MG63 (cell line): ENCODE results near the gene CISD3. TPM values are rescaled to one million over a fixed set of nuclear protein-coding genes. Genes with fewer than 3 reads are reported as not detected.

Experiments used
- DNase-seq: peaks from one replicate; pipeline ENCODE4 v3.0.0-alpha.2; 2020
- H3K27me3 ChIP-seq: fragments of 250-450 bp; sonication (Bioruptor Pico); 2 replicates; pipeline ENCODE4 v1.5.1; 2020; ENCODE audit warnings: mild to moderate bottlenecking, moderate library complexity
- H3K36me3 ChIP-seq: fragments of 250-450 bp; sonication (Bioruptor Pico); 2 replicates; pipeline ENCODE4 v1.5.1; 2020; ENCODE audit warnings: mild to moderate bottlenecking, moderate library complexity
- H3K4me3 ChIP-seq: fragments of 250-450 bp; sonication (Bioruptor Pico); 2 replicates; pipeline ENCODE4 v1.5.1; 2020; ENCODE audit warnings: mild to moderate bottlenecking, moderate library complexity
- H3K9me3 ChIP-seq: fragments of 250-450 bp; sonication (Bioruptor Pico); 2 replicates; pipeline ENCODE4 v1.5.1; 2020; ENCODE audit warnings: mild to moderate bottlenecking, moderate library complexity
- total RNA-seq: library from RNA; depleted of rRNA; stranded (reverse); fragments of >200 nt; shearing (Covaris generic); gene quantifications from 2 replicates; pipeline ENCODE4 v1.2.3, GENCODE V29; 2014; ENCODE audit warnings: low replicate concordance; rRNA removed

The CISD3 gene, protein sequence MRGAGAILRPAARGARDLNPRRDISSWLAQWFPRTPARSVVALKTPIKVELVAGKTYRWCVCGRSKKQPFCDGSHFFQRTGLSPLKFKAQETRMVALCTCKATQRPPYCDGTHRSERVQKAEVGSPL
- total RNA-seq = 7.7 and 29.1 TPM in 2 replicates

DNA sequence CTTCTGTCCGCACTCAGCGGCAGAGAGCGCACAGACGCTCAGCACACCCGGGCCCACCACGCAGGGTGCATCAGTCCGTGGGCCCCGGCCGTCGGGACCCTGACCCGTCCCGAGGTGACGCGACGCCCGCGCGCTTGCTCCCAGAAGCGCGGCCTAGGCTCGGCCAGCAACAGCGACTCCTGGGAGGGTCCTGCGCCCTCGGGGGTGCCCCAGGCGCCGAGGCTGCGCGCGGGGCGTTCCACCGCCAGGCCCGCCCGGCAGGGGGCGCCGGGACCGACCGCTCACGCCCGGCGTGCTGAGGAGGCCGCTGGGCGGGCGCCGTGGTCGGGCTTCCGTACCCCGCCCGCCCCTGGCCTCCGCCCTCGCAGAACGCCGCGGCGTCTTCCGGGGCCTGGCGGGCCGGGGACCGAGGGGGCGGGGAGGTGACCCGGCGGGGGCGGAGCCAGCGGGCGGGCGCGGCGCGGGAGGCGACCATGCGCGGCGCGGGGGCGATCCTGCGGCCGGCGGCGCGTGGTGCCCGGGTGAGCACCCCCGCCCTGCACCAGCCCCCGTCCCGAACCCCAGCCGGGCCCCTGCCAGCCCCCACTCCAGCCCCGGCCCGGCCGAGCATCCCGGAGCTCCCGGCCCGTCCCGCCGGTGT is at the start of gene CISD3:
CISD3 (plus strand) TSS at position 456 of the 640 bp plus-strand sequence; CDS start at position 474, 18 bp downstream.
- no peaks in the 10 kb centered on the region for H3K27me3 ChIP-seq
- H3K36me3 ChIP-seq = peaks cover 33% of the 10 kb centered on the region
- peak within 1 kb of the TSS; percentile 75 for H3K4me3 ChIP-seq
- H3K9me3 ChIP-seq = no peaks in the 10 kb centered on the region
- DNase-seq = peak; percentile 90

DNA sequence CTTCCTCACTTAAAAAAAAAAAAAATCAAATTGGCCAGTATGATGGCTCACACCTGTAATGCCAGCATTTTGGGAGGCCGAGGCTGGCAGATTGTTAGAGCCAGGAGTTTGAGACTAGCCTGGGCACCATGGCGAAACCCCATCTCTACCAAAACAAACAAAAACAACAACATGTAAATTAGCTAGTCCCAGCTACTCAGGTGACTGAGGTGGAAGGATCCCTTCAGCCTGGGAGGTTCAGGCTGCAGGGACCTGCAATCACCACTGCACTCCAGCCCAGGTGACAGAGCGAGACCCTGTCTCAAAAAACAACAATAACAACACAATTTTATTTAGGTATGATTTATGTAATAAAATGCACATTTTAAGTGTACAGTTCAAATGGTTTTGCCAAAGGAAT is 49.0 kb upstream of the CISD3 start:
- H3K27me3 ChIP-seq = no peaks in the 10 kb centered on the region
- H3K4me3 ChIP-seq = no peak overlapping the region
- no peaks in the 10 kb centered on the region for H3K9me3 ChIP-seq
- DNase-seq = no peak
- H3K36me3 ChIP-seq = no peaks in the 10 kb centered on the region

DNA sequence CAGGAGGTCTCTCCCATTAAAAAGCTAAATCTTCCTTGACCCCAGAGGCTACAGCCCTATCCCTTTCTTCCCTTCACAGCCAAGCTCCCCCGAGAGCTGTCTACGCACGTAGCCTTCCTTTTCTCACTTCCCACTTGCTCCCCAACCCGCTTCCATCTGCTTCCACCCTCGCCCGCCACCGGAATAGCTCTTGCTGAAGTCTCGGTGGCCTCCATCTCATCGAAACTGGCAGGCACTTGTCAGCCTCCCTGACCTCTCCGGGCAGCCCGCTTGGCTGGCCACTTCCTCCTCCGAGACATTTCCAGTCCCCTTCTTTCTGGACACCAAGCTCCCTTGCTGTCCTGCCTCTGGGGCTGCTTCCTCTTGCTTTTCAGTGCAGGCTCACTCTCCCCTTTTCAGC is 44.6 kb upstream of the CISD3 start:
- no peak for DNase-seq
- Histone ChIP-seq H3K36me3 (no peaks in the 10 kb centered on the region), H3K9me3 (no peaks in the 10 kb centered on the region), H3K4me3 (no peak overlapping the region), H3K27me3 (no peaks in the 10 kb centered on the region)

DNA sequence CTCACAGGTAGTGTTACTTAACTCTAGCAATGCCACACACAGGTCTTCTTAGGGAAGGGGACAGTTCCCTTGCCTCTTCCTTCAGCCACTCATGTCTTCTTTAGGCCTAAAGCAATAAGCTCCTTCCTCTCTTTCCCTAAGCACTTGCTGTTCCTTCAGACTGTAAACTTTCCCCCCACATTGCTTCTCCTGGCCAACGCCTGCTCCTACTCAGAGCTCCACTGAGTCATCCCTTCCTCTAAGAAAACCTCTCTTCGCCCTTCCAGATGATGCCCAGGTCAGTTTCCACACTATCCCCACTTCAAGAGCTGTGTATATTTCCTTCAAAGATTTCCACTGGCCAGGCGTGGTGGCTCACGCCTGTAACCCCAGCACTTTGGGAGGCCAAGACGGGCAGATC is 42.9 kb upstream of the CISD3 start:
- Histone ChIP-seq H3K27me3 (no peaks in the 10 kb centered on the region), H3K9me3 (no peaks in the 10 kb centered on the region), H3K36me3 (no peaks in the 10 kb centered on the region), H3K4me3 (no peak overlapping the region)
- no peak for DNase-seq

DNA sequence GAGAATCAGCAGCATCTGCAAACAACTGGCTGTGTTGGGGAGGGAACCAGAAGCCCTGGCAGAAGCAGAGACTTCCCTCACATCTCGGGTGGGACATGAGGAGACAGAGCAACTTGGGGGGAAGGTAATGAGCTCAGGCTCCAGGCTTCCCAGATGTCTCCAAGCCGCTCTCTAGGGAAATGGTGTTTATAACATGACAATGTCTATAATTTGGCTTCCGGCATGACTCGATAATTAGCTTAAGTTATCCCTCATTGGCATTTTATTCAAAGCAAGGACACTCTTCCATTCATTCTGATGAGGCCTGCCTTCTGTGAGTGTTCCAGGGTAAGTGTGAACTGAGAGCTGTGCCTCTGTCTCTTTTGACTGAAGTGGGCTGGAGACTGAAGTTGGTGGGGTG is 39.8 kb upstream of the CISD3 start:
- Histone ChIP-seq H3K4me3 (no peak overlapping the region), H3K36me3 (no peaks in the 10 kb centered on the region), H3K9me3 (no peaks in the 10 kb centered on the region), H3K27me3 (no peaks in the 10 kb centered on the region)
- DNase-seq = no peak

DNA sequence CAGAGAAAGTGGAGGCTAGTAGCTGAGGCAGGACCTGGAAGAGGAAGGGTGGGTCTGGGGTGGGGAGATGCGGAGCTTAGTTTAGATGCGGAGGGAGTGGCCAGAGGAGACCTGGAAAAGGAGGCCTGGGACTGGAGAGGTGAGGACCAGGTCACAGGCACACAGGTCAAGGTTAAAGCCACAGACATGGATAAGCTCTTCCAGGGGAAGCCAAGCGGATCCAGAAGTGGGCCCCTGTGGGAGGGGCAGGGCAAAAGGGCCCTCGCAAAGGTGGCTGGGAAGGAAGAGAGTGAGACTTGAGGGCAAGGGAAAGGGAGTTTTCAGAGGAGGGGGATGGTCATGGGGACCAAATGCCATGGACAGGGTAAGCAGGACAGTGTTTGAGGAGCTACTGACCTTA is 39.0 kb upstream of the CISD3 start:
- H3K4me3 ChIP-seq = no peak overlapping the region

DNA sequence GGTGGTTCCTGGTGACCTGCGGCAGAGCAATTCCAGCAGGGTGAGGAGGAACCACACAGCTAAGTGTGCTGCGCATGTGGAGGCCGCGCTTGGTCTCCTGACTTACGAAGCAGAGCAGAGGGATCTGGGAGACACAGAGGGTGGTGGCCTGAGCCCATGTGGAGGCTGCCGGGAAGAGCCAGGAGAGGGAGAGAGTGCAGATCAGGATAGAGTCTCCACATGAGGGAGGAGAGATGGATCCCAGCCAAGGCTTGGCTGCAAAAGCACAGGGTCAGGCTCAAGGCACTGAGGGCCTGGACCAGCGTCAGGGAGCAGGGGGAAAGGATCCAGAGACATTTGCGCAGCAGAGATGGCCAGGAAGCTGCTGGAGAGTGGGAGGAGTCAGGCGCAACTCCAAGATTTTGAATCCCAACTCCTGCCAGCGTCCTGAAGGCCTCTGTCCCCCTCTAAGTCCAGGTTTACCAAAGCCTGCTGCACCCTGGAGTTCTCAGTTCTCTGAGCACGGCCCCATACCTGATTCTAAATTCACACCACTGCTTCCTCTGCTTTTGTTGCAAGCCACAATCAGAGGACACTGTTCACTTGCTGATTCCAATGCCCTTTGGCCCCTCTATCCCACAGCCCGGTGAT is 36.3 kb upstream of the CISD3 start:
- no peaks in the 10 kb centered on the region for H3K36me3 ChIP-seq
- H3K9me3 ChIP-seq = no peaks in the 10 kb centered on the region
- no peak overlapping the region for H3K4me3 ChIP-seq
- 0 out of 2 replicates have a peak, but pooled peaks cover 3% of the 10 kb centered on the region for H3K27me3 ChIP-seq
- DNase-seq = peak; percentile 81

More for the DNA sequence above, 39.0 kb upstream of the CISD3 start:
- H3K36me3 ChIP-seq = no peaks in the 10 kb centered on the region
- no peaks in the 10 kb centered on the region for H3K27me3 ChIP-seq
- H3K9me3 ChIP-seq = no peaks in the 10 kb centered on the region
- no peak for DNase-seq

DNA sequence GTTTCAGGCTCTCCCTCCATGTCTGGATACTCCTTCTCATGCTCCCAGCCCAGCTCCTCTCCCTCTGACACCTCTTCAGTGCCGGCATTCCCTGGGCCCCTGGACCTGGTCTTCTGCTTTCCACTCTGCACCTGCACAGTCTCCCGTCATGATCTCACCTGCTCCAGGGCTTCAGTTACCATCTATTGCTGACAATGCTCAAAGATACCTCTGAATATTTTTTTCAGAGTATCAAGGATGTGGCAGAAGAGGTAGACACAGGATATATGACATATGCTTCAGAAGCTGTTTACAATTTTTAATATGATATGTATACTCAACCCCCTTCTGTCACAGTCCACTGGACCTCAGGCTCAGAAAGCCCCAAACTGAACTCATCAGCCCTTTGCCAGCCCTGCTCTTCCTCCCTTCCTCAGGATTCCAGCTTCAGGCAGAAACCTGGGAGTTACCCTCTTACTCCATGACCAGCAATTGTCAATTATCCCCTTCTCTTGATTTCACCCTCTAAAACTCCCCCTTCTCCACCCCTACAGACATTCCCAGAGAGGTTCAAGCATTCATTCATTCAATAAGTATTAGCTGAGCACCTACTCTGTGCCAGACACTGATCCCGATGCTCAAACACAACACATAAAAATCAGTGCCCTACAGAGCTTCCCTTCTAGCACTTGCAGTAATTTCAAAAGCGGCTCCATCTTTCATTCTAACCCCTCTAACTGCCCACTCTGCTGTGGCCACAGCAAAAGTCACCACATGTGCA is 32.9 kb upstream of the CISD3 start:
- no peak for DNase-seq
- Histone ChIP-seq H3K4me3 (no peak overlapping the region), H3K9me3 (no peaks in the 10 kb centered on the region)

DNA sequence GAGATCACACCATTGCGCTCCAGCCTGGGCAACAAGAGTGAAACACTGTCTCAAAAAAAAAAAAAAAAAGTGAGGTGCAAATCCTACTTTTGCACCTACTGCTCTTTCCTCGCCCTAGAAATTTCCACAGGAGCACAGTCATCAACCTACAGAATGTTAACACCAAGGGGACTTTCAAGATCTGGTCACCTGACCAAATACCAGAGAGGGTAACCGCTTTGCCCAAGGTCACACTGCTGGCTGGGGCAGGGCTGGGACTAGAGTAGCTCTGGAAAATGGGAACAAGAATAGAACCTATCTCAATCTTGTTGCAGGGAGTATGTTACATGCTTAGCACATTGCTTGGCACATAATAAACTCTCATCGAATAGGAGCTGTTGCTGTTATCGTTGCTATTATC is 31.4 kb upstream of the CISD3 start:
- H3K36me3 ChIP-seq = no peaks in the 10 kb centered on the region
- H3K27me3 ChIP-seq = 0 out of 2 replicates have a peak, but pooled peaks cover 3% of the 10 kb centered on the region
- no peak for DNase-seq
- no peaks in the 10 kb centered on the region for H3K9me3 ChIP-seq
- no peak overlapping the region for H3K4me3 ChIP-seq

More for the DNA sequence above, 32.9 kb upstream of the CISD3 start:
- Histone ChIP-seq H3K36me3 (no peaks in the 10 kb centered on the region), H3K27me3 (0 out of 2 replicates have a peak, but pooled peaks cover 3% of the 10 kb centered on the region)

DNA sequence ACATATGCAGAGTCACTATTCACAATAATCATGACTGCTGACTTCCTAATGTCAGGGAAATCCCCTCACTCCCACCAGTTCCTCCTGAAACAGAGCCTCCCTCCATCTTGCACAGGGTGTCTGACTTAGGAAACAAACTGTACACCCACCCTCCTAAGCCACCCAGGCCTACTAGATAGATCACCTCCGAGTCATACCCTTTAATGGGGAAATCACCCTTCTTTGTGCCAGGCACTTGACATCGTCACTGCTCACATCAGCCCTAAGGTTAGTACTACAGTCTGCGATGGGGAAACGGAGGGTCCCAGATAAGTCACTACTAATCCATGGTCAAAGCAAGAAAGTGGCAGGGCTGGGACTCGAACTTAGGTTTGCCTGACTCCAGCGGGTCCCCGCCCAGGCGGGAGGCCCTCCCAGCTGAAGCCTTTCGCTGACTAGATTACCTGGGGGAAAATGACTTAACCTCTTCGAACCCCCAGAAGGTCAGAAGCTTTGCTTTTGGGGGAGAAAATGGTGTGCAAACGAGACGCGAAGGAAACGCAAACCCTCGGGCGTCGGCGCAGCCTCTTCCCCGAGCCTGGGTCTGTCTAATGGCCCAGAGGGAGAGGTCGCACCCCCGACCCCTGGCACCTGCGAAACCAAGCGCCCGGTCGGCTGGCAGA is 28.5 kb upstream of the CISD3 start:
- peaks cover 3% of the 10 kb centered on the region; the same call in 1 of the 2 replicates for H3K27me3 ChIP-seq
- no peaks in the 10 kb centered on the region; the same call in 1 of the 2 replicates for H3K9me3 ChIP-seq
- peaks cover 3% of the 10 kb centered on the region; the same call in 1 of the 2 replicates for H3K36me3 ChIP-seq
- peak; percentile 60 for DNase-seq
- H3K4me3 ChIP-seq = peak overlapping the region; percentile 69

DNA sequence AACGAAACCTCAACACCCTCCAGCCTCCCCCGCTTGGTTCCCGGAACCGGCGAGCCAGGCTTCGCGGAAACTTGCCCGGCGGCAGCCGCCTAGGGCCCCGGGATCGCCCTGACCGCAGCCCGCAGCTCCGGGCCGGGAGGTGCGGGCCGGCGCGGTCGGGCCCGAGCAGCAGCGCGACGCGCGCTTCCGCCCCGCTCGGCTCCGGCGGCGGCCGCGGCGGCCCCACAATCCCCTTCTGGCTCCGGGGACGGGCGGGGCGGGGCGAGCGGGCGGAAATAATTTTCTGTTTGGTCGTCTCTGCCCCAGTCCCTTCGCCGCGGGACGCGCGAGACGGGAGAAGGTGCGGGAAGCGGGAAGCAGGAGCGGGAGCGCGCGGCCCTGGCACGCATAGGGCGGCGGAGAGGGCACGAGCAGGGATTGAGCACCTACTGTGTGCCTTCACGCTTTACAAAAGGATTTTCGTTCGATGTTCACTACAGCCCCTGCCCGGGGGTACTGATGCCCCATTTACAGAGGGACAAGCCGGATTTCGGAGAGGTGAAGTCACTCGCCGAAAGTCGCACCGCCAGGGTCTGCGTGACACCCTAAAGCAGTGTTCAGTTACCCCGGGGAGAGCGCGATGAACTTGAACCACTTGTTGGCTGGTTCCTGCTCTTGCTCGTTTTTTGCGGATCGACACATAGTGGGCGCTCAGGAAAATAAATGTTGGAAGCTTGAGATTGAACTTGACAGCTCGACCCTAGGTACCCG is 27.8 kb upstream of the CISD3 start:
- peak; percentile 96 for DNase-seq
- H3K9me3 ChIP-seq = no peaks in the 10 kb centered on the region; the same call in 1 of the 2 replicates
- H3K4me3 ChIP-seq = peak overlapping the region; percentile 69
- peaks cover 3% of the 10 kb centered on the region; the same call in 1 of the 2 replicates for H3K27me3 ChIP-seq
- H3K36me3 ChIP-seq = peaks cover 10% of the 10 kb centered on the region

DNA sequence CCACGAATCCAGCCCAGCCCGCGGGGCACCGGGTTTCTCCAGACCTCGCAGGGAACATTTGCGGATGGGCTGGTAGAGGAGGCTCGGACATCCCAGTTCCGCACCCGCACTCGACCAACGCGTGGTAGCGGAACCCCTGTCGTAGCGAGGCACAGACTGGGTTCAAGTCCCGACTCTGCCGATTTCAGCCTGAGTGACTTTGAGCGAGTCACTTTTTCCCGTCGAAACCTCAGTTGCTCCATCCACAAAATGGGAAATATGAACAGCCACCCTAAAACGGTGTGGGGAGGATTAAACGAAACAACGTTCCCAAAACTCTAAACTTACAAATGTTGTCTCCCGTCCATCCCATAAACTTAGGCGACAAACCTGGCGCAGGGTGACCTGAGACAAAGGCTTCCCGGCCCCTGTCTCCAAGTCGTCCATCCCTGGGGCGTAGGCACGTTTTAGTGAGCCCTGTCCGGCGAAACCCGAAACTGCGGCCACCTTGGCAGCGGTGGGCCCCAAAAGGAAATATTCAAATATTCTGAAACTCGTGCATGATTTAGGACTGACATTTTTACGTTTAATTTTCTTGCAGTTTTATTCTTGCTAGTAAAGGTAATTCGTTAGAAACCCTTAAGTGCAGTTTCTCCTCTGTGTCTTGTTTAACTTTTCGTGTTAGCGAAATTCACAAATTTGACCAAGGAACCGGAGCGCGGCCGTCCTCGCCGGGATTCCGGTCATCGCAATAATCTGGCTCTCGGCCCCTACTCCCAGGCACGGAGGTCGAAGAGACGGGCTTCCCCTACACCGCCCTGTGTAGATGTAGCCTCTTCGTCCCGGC is 27.0 kb upstream of the CISD3 start:
- no peaks in the 10 kb centered on the region; the same call in 1 of the 2 replicates for H3K27me3 ChIP-seq
- H3K4me3 ChIP-seq = peak overlapping the region; percentile 69
- H3K9me3 ChIP-seq = no peaks in the 10 kb centered on the region; the same call in 1 of the 2 replicates
- peak; percentile 20 for DNase-seq
- peaks cover 17% of the 10 kb centered on the region for H3K36me3 ChIP-seq

DNA sequence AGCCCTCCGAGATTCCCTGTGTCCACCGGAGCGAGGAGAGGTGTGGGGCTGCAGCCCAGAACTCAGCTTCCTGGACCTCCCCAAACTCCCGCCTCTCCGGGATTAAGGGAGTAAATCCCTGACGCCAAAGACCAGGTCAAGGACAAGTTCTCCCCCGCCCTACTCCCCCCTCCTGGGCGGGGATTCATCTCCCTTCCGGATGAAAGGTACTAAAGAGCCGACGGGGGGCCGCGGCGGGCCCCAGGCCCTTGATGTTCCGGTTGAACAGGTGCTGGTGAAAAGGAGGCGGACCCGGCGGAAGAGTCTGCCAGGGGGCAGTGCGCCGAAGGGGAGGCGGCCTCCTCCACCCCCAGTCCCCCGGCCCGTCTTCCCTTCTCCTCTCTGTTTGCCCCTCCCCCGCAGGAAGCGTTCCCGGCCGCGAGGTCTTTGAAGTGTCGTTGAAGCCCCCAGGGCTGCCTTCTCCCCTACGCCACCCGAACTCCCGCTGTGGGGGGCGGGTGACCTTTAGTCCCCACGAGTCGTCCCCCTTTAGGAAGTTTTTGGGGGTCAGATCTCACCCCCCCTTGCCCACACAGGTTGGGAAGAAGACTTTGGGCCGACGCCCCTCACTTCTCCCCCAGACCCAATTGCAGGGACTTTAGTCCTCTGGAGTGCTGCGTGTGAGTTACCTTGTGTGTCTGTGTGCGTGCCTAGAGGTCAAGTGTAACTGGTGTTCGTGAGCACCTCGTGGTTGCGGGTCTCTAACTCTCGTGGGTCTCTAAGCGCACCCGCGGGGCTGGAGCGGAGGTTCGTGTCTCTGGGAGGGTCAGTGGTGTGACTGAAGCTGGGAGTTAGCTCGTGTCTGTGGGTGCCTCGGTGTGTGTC is 26.2 kb upstream of the CISD3 start:
- Histone ChIP-seq H3K4me3 (peak overlapping the region; percentile 69), H3K36me3 (peaks cover 23% of the 10 kb centered on the region), H3K27me3 (no peaks in the 10 kb centered on the region; the same call in 1 of the 2 replicates), H3K9me3 (no peaks in the 10 kb centered on the region; the same call in 1 of the 2 replicates)
- DNase-seq = peak; percentile 38
